HTR-8/SVneo (cell line): ENCODE measurements around the gene SLIT3.
A peak's percentile ranks its signal among the peaks of the same experiment; 100 is the strongest.

ENCODE experiments used
- DNase-seq: peaks from one replicate; pipeline ENCODE4 v3.0.0; 2011; ENCODE audit warnings: low spot score, mixed read lengths; ENCODE audit not compliant: insufficient read length
- FAIRE-seq: peaks from 2 replicates; lab custom pipeline; 2011; peaks lifted over from hg19 to GRCh38; lab: Jason Lieb, UNC

Gene SLIT3

GRCh38 chr5:169020102-169020501 is 280.8 kb downstream of the SLIT3 start:
- no peak for DNase-seq
- FAIRE-seq, result peak; percentile 36

- FAIRE-seq (no peak), DNase-seq (no peak)
Observed at GRCh38 chr5:169018925-169019324, 282.0 kb downstream of the SLIT3 start.

- no peak for DNase-seq
- no peak for FAIRE-seq
Observed at GRCh38 chr5:169015991-169016390, 284.9 kb downstream of the SLIT3 start.

GRCh38 chr5:169013846-169014245 is 287.1 kb downstream of the SLIT3 start:
- no peak for DNase-seq
- FAIRE-seq, result no peak

GRCh38 chr5:169013208-169013728 is 287.7 kb downstream of the SLIT3 start:
- no peak for DNase-seq
- FAIRE-seq, result no peak

- no peak for FAIRE-seq
- no peak for DNase-seq
Observed at GRCh38 chr5:169012450-169012849, 288.5 kb downstream of the SLIT3 start.

GRCh38 chr5:169011451-169011850 is 289.5 kb downstream of the SLIT3 start:
- no peak for DNase-seq
- FAIRE-seq, result no peak

- no peak for FAIRE-seq
- no peak for DNase-seq
Observed at GRCh38 chr5:169011009-169011408, 289.9 kb downstream of the SLIT3 start.

GRCh38 chr5:169009123-169009522 is 291.8 kb downstream of the SLIT3 start:
- FAIRE-seq (no peak), DNase-seq (no peak)

- no peak for DNase-seq
- no peak for FAIRE-seq
Observed at GRCh38 chr5:169006842-169007790, 293.8 kb downstream of the SLIT3 start.

- peak; percentile 23 for DNase-seq
- peak; percentile 51 for FAIRE-seq
Observed at GRCh38 chr5:169004551-169004950, 296.4 kb downstream of the SLIT3 start.

- DNase-seq (peak; percentile 41), FAIRE-seq (no peak)
Observed at GRCh38 chr5:169003721-169004541, 297.0 kb downstream of the SLIT3 start.

GRCh38 chr5:169002953-169003555 is 297.9 kb downstream of the SLIT3 start:
- DNase-seq (no peak), FAIRE-seq (no peak)

- FAIRE-seq, result no peak
- no peak for DNase-seq
Observed at GRCh38 chr5:169001394-169001793, 299.5 kb downstream of the SLIT3 start.

GRCh38 chr5:168995024-168995423 is 305.9 kb downstream of the SLIT3 start:
- DNase-seq (no peak), FAIRE-seq (no peak)

- FAIRE-seq (no peak), DNase-seq (peak; percentile 28)
Observed at GRCh38 chr5:168992687-168993086, 308.3 kb downstream of the SLIT3 start.

- FAIRE-seq, result no peak
- DNase-seq, result no peak
Observed at GRCh38 chr5:168992016-168992415, 308.9 kb downstream of the SLIT3 start.

- DNase-seq, result no peak
- no peak for FAIRE-seq
Observed at GRCh38 chr5:168991311-168991710, 309.6 kb downstream of the SLIT3 start.

- DNase-seq (no peak), FAIRE-seq (no peak)
Observed at GRCh38 chr5:168990679-168991078, 310.3 kb downstream of the SLIT3 start.

- DNase-seq, result no peak
Observed at GRCh38 chr5:168989731-168990505, 311.0 kb downstream of the SLIT3 start.

More at GRCh38 chr5:168989731-168990505, 311.0 kb downstream of the SLIT3 start:
- FAIRE-seq, result no peak
